Measurements from ENCODE around the gene CNMD.

- TF ChIP-seq YY1 (IDR thresholded peaks at IDR 0.05; ENCODE audit: low read depth) (no peak), EP300 (IDR thresholded peaks at IDR 0.05; ENCODE audit: borderline replicate concordance) (no peak), MAX (IDR thresholded peaks at IDR 0.05) (no peak), USF1 (IDR thresholded peaks at IDR 0.05) (no peak), CREB1 (IDR thresholded peaks at IDR 0.05; ENCODE audit: low read depth) (no peak), TCF12 (IDR thresholded peaks at IDR 0.05; ENCODE audit: low read depth) (no peak), NFIC (IDR thresholded peaks at IDR 0.05) (no peak), RAD21 (IDR thresholded peaks at IDR 0.05; ENCODE audit: low read depth) (no peak)
- TF ChIP-seq, protein P1, sequence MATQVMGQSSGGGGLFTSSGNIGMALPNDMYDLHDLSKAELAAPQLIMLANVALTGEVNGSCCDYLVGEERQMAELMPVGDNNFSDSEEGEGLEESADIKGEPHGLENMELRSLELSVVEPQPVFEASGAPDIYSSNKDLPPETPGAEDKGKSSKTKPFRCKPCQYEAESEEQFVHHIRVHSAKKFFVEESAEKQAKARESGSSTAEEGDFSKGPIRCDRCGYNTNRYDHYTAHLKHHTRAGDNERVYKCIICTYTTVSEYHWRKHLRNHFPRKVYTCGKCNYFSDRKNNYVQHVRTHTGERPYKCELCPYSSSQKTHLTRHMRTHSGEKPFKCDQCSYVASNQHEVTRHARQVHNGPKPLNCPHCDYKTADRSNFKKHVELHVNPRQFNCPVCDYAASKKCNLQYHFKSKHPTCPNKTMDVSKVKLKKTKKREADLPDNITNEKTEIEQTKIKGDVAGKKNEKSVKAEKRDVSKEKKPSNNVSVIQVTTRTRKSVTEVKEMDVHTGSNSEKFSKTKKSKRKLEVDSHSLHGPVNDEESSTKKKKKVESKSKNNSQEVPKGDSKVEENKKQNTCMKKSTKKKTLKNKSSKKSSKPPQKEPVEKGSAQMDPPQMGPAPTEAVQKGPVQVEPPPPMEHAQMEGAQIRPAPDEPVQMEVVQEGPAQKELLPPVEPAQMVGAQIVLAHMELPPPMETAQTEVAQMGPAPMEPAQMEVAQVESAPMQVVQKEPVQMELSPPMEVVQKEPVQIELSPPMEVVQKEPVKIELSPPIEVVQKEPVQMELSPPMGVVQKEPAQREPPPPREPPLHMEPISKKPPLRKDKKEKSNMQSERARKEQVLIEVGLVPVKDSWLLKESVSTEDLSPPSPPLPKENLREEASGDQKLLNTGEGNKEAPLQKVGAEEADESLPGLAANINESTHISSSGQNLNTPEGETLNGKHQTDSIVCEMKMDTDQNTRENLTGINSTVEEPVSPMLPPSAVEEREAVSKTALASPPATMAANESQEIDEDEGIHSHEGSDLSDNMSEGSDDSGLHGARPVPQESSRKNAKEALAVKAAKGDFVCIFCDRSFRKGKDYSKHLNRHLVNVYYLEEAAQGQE (IDR thresholded peaks at IDR 0.05; ENCODE audit: low read depth), result no peak
Measured at GRCh38 chr13:52673465-52673864, 66.2 kb downstream of the CNMD start.

All from Ishikawa (cell line).